GM18907 (cell line): ENCODE measurements around the gene TAF10.

Experiments used
- ATAC-seq: cut with Tn5 transposase; IDR thresholded peaks from one replicate; pipeline ENCODE4 v1.9.1; 2021; ENCODE audit warnings: mild to moderate bottlenecking, moderate library complexity; ENCODE audit not compliant: unreplicated experiment

The TAF10 gene

DNA sequence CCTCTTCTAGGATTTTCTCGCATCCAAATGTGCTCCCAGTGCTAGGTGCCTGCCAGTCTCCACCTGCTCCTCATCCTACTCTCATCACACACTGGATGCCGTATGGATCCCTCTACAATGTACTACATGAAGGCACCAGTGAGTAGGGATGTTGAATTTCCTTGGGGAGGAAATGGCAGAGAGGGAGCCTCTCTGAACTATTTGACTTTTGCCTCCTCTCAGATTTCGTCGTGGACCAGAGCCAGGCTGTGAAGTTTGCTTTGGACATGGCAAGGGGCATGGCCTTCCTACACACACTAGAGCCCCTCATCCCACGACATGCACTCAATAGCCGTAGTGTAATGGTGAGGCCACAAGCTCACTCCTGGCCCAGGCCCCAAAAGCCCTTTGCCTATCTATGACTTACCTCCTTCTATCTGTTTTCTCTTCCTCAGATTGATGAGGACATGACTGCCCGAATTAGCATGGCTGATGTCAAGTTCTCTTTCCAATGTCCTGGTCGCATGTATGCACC, 2.5 kb downstream of the TAF10 start:
- no peak for ATAC-seq

DNA sequence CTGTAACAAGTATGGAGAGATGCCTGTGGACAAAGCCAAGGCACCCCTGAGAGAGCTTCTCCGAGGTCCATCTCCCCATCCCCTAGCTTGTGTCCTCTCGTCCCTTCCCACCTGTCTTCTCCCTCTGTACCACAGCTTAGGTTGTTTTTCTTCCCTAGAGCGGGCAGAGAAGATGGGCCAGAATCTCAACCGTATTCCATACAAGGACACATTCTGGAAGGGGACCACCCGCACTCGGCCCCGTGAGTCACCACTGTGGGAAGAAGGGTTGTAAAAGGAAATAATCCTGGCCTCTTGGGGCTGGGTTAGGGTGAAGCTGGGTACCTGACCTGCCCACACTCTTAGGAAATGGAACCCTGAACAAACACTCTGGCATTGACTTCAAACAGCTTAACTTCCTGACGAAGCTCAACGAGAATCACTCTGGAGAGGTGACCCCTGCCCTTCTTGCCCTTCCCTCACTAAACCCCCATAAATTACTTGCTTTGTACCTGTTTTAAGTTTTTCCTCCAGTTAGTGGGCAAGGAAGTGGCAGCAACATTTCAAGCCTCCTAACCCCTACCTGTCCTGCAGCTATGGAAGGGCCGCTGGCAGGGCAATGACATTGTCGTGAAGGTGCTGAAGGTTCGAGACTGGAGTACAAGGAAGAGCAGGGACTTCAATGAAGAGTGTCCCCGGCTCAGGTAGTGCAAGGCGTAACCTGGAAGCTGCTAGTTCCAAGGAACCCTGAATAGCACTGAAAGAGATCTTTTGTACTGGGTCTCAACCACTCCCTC, 3.1 kb downstream of the TAF10 start:
- ATAC-seq: no peak

DNA sequence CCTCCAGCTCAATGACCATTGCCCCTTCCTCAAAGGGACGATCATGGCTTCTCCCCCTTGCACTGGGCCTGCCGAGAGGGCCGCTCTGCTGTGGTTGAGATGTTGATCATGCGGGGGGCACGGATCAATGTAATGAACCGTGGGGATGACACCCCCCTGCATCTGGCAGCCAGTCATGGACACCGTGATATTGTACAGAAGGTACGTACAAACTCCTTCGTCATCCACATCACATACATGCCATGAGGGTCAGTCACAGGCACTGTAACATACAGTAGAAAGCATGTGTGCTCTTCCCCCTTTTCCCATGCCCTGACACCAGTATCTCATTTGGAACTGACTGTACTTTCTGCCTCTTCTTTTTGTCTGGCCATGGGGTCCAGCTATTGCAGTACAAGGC, 4.0 kb downstream of the TAF10 start:
- no peak for ATAC-seq

DNA sequence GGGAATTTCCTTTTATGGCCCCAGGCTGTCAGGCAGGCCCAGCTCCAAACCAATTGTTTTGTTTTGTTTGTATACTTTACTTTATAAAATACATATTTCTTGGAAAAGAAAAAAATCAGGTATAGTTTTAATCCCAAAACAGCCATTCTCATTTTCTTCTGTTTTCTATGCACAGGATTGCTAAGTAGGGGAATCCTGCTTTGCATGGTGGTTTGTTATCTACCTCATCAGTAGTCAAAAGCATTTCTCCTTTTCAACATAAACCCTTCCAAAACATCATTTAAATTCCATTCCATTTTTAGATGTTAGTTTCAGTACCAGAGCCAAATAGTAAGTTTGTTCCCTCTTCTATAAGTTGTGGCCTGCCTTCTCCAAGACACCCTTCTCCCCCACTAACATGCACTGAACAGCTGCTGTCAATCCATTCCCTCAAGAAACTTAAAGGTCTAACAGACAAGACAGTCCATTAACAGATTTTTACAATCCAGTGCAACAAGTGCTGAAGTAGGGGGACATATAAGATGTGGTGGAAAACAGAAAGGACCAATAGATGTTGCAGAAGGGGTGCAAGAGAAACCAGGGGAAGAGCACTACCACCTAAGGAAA, 4.7 kb downstream of the TAF10 start:
- ATAC-seq: no peak

DNA sequence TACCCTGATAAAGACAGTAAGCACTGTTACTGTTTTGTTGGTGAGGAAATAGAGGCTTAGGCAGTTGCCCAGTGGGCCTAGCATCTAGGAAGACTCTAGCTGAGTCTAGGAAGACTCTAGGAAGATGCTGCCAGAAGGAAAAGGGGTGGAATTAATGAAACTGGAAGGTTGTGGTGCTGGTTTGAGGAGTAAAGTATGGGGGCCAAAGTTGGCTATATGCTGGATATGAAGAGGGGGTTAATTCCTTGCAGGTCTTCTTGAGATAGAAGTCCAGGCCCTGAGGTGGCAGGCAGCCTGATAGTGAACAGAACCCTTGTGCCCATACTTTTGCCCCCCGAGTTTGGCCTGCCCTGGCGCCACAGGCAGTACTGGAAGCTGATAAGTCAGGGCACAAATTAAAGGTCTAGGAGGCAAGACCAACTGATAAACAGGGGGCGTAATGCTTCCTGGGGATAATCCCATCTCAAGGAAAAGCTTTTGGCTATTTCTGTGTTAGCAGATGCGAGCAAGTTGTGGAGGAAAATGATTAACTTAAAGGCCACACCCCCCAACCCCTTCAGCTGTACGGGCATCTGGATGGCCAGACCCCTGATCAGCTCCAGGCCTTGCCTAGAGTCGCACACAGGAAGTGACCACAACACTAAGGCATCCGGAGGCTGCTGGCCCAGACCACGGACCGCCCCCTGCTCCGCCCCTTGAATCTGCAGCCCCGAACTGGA, 5.4 kb downstream of the TAF10 start:
- peak; percentile 53 for ATAC-seq

DNA sequence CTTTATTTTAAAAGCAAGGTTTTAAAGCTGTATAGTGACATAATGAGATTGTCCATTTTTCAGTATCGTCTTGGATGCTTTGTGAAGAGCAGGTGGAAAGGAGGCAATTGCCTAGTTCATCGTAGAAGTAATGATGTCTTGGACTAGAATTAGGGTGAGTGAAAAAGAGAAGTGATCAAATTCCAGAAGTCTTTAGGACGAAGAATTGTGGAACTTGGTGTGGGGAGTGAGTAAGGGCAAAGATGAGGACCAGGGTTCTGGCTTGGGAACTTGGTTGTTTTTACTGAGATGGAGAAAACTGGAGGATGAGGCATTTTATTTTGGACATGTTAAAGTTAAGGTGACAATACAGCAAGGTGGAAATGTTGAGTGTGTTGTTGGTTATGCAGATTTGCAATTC, 7.2 kb downstream of the TAF10 start:
- ATAC-seq: no peak

DNA sequence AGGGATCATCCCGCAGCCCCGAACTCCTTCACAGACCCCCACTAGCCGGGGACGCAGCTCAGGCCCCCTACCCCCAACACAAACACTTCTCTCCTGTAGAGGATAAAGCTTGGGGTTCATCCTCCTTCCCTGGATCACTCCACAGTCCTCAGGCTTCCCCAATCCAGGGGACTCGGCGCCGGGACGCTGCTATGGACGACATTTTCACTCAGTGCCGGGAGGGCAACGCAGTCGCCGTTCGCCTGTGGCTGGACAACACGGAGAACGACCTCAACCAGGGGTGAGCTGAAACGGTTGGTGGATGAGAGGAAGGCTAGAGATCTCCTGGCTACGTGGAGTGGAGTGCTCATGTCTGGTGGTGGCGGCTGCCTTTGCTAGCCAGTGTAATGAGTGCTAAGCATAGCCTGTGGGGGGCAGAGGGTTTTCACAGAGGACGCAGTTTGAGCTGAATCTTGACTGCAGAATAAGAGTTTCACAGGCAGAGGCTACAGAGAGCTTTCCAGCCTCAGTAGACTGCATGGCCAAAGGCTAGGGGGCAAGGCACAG, 7.9 kb downstream of the TAF10 start:
- ATAC-seq: peak; percentile 41

DNA sequence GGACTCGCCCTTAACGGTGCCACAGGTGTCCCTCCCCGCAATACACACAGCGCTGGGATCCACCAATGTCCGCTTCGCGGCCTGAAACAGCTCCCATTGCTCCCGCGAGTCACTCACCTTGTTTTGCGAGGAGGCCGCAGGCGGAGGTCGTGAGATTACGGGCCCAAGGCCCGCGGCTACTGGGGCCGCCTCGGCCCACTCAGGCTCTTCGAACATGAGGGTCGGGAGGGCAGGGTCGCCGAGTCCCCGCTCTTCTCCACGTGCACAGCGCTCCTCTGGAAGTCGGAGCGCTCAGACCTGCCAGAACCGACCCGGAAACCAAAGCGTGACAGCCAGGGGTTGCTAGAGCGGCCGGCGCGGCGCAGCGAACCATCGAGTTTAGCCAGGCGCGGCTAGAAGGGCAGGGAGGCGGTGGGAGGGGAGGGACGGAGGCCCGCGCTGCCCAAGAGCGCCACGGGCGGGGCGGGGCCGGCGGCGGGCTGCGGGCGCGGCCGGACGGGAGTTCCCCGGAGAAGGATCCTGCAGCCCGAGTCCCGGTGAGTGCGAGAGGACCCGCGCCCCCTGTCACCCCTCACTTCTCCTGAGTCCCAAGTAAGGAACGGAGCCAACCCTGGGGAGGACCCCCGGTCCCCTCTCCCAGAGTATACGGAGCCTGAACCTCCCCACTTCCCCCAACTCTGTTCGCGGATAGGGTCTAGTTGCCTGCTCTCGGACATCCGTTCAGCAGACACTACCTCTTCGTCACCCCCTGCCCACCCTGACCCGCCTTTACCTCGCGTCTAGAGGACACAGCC, 8.5 kb downstream of the TAF10 start, which contains the start of the genes ILK and RRP8:
Gene ILK (plus strand): TSS at position 488 of the 794 bp plus-strand sequence. CDS start 498 bp downstream, outside the sequence.
Gene RRP8 (minus strand): TSS at position 330 of the 794 bp plus-strand sequence. CDS start 114 bp downstream, at position 216.
- peak; percentile 74 for ATAC-seq

DNA sequence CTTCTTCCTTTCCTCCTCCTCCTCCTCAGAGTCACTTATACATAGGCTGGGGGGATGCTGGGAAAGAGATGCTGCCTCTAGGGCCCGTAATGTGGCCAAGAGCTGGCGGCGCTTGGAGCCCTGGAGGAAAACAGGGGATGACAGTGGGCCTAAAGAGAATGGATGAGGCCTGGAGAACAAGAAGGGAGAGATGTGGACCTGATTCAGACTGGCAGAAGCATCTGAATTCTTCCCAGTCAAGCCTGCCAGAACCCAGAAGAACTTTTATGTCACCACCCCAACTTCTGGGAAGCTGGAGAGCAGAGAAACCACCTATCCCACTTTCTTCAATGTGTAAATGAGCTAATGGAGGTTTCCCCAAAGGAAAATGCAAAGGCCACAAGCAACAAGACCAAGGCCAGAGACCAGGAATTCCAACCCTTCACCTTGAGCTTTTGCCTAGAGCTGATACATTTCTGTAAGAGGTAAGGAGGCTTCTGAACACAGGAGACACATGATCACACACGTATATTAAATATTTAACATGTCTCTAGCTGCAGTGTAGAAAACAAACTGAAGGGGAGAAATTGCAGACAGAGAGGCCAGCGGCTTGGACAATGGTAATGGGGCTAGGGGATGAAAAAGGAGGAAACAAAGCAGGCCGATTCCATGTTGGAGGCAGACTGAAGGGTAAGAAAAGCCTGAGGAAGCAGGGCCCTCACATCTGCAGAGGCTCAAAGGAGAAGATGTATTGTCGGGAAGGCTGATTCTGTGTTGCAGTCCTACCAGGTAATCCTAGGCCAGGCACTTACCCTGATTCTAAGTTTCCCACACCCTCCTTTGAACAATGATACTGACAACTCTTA, 9.7 kb downstream of the TAF10 start:
- ATAC-seq: no peak

DNA sequence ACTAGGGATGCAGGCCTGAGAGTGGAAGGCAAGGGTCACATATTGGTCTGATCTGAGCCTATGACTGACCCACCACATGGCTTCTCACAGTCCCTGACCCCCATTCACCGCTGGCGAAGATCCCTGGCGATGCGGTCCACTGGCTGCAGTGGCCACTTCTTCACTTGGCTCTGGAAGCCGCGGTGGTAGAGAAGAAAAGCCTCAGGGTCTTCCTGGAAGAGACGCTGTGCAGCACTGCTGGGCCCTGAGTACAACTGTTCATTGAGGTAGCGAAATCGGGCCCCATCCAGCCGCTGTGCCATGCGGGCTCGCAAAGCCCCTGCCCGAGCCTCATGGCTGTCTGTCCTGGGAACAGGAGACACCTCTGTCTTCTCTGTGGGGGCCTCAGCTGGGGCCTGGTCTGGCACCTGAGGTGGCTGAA, 11.0 kb downstream of the TAF10 start:
- ATAC-seq: no peak

DNA sequence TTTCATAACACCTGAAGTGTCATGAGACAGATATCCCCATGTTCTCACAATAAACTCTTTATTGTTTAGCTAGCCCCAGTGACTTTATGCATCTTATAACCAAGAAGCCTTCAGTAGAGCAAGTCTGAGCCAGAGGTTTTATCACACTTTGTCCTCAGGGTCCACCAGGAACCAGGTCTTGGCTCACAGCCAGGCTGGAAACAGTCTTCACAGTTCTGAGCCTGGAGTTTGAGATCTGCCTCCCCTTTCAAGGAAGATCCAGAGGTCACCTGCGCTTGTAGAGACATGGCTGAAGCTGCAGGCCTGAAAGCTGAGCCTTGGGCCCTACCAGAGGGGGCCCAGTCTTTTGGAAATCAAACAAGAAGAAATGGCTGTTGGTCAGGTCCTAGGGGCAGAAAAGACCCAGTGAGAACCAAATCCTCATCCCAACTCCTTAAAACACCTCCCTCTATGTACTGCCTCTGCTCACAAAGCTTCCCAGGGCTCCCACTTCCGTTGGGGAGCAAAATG, 12.1 kb downstream of the TAF10 start:
- ATAC-seq: no peak

DNA sequence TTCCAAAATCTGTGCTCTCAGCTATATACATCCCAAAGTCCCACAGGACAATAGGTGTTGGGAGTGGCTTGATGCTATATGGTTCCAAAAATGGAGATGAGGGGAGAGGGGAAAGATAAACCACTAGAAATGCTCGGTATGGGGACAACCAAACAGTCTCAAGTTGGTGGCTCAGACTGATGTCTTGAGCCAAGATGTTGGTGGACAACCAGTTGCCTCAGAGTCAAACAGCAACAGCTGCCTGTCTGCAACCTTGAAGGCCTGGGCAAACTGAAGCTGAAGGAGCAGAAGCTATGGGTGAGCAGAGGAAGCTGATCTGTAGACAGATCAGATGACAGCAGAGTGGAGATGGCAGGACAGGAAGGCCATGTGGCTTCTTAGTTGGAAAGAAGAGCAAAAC, 12.6 kb downstream of the TAF10 start:
- ATAC-seq: no peak

DNA sequence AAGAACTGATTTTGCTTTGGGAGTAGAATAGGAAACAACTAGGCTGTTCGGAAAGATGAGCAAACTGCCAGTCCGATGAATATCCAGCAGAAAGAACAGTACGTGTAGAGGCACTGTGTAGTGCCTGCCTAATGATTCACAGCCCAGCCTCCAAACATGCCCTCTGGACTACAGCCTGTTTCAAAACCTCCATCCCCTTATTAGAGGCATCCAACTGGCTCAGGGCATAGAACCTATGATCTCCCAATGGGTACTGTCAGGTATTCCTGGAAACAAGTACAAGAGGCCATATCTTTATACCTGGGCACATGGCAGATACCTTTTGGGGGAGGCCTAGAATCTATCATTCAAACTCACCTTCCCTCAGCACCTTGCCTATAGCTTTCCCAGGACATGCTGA, 13.5 kb downstream of the TAF10 start:
- ATAC-seq: no peak

DNA sequence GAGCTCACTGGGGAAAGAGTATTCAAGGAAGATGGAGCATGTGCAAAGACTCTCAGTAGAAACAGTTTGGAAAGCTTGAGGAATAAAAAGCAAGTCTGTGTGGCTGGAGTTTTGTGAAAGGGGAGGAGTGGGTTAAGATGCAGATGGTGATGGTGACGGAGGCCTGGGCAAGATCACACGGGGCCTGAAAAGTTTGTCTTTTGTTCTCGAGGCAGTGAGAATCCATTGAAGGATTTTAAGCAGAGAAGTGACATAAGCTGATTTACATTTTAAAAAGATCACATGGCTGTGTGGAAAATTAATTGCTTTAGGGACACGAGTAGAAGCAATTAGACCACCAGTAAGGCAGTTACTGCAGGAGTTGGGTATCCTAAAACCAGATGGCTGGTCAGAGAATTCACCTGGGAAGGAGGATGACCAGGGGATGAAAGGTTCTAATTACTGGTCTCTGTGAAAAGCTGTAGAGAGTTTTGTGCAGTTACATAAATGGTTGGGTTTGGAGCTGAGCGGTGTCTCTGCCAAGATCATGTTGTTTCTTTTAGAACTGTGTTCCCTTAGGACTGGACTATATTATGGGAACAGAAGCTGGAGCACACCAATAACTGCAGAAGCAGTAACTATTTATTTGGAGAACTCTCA, 15.7 kb downstream of the TAF10 start:
- ATAC-seq: no peak

DNA sequence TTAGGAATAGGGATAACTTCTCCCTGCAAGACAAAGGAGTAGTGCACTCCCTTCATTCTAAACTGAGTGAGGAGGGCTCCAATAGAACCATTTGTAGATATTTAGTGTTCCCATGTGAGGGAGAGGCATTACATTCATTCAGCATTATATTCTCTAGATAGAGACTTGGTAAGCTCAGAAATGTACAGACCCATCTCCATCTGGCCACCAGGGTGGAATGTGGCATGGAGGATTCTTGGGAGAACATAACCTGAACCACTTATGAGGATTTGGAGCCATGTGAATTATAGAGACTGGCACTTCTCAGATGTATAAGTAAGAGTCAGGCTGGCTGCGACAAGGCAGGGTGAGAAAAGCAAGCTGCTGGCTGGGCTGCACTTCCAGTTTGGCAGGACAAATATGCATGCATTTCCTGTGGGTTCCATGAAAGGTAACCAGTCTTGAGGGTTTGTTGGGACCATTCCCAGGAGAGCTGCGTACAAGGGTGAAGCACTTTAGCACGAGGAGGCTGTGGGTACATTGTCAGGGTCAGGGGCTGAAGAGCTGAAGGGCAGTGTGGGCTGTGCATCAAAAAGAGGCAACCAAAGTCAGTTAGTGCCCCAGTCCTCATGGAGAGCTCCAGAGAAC, 17.8 kb downstream of the TAF10 start:
- no peak for ATAC-seq

DNA sequence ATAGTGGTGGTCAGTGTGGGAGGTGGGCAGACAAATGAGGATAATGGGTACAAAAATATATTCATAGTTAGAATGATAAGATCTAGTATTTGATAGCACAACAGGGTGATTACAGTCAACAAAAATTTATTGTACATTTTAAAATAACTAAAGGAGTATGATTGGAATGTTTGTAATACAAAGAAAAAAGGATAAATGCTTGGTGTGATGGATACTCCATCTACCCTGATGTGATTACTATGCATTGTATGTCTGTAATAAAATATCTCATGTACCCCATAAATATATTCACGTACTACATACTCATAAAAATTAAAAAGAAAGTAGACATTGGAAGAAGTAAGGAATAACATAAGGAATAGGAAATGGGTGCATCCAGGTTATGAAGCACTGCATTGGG, 24.0 kb downstream of the TAF10 start:
- ATAC-seq: no peak

DNA sequence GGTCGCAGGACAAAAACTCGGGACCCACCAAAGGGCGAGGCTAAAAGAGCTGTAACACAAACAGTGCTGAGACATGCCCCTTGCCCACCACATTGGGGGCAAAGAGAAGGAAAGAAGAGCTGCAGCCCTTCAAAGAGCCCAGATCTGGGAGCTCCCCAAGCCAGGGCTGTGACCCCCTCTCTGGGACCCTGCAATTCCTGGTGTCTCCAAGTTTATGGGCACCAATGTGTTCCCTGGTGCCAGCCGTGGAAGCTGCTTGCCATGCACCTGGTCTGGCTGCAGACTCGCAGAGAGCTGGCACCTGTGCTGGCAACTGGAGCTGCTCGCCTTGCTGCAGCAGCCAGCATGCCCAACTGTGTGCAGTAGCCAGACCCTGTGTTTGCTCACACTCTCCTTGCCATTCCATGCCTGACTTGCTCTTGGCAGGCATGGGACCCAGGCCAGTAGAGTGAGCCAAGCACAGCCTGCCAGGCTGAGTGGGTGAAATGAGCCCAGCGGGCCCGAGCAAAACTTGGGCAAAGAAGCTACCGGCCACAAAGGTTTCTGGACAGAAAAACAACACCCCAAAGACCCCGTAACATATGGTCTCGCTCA, 24.6 kb downstream of the TAF10 start:
- no peak for ATAC-seq
